ENCODE measurements around the gene C16orf87. TPM values are rescaled to one million over a fixed set of nuclear protein-coding genes. Genes with fewer than 3 reads are reported as not detected.

C16orf87 gene
- total RNA-seq, 4 donors from 2014 or later: 4.1 to 5.9 (median 5.3) TPM

DNA sequence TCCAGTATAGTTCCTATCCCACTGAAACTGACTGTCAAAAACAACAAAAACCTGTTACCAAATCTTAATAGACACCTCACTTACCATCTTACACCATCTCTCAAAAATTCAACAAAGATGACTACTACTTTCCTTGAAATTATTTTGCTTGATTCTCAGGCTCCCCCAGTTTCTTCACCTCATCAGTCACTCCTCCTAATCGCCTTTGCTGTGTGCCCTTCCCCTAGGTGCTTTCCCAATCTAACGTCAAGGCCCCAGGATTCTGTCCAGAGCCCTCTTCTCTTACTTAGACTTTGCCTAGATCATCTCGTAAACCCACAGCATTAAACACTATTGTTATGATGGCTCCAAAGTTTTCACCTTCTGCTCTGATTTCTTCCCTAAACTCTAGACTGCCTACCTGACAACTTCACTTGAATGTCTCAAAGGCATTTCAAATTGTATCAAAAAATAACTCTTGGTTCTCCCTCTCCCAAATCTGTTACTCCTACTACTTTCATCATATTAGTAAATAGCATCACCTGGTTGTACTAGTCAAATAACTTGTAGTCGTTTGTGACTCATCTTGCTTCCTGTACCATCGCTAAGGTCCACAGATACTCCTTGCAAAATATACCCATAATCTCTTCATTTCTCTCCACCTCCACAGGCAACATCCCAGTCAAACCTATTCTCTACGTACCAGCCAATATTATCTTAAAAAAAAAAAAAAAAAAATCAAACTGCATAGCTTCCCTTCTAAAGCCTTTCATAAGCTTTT is 18.0 kb downstream of the C16orf87 start:
- Histone ChIP-seq H3K4me3 (no peak overlapping the region), H3K9me3 (peaks cover 0 to 8% (median 3%) of the 10 kb centered on the region in 4 donors), H3K36me3 (no peaks in the 10 kb centered on the region), H3K4me1 (peaks cover 0 to 19% (median 4%) of the 10 kb centered on the region in 4 donors), H3K27me3 (no peaks in the 10 kb centered on the region), H3K27ac (no peak overlapping the region)
- 91 to 95% methylated on average over 6 of the region's 6 CpGs for WGBS, 2 donors
- TF ChIP-seq, protein P1, sequence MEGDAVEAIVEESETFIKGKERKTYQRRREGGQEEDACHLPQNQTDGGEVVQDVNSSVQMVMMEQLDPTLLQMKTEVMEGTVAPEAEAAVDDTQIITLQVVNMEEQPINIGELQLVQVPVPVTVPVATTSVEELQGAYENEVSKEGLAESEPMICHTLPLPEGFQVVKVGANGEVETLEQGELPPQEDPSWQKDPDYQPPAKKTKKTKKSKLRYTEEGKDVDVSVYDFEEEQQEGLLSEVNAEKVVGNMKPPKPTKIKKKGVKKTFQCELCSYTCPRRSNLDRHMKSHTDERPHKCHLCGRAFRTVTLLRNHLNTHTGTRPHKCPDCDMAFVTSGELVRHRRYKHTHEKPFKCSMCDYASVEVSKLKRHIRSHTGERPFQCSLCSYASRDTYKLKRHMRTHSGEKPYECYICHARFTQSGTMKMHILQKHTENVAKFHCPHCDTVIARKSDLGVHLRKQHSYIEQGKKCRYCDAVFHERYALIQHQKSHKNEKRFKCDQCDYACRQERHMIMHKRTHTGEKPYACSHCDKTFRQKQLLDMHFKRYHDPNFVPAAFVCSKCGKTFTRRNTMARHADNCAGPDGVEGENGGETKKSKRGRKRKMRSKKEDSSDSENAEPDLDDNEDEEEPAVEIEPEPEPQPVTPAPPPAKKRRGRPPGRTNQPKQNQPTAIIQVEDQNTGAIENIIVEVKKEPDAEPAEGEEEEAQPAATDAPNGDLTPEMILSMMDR (IDR thresholded peaks at IDR 0.05): no peak
- TF ChIP-seq EP300 (IDR thresholded peaks at IDR 0.05) (no peak), POLR2A (IDR thresholded peaks at IDR 0.05) (no peak)
- DNase-seq (ENCODE audit: low spot score in 2 of 2): no peak

DNA sequence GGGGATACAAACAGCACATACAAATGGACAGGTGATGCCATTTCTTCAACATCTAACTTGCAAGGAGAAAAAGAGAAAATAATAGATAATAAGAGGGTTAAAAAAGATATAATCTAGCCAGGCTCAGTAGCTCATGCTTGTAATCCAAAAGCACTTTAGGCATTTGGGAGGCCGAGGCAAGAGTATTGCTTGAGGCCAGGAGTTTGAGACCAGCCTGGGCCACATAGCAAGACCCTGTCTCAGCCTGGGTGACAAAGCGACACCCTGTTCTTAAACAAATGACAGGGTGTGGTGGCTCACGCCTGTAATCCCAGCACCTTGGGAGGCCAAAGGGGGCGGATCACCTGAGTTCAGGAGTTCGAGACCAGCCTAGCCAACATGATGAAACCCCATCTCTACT is 19.3 kb downstream of the C16orf87 start:
- Histone ChIP-seq H3K27ac (no peak overlapping the region), H3K4me3 (no peak overlapping the region), H3K27me3 (no peaks in the 10 kb centered on the region), H3K4me1 (peaks cover 0 to 19% (median 4%) of the 10 kb centered on the region in 4 donors), H3K9me3 (peaks cover 0 to 8% (median 3%) of the 10 kb centered on the region in 4 donors), H3K36me3 (no peaks in the 10 kb centered on the region)
- 88 to 97% methylated on average over 5 of the region's 5 CpGs for WGBS, 2 donors
- no peak for DNase-seq (ENCODE audit: low spot score in 2 of 2)
- TF ChIP-seq POLR2A (IDR thresholded peaks at IDR 0.05): no peak
- TF ChIP-seq, protein P1 (IDR thresholded peaks at IDR 0.05): no peak
- no peak for TF ChIP-seq EP300 (IDR thresholded peaks at IDR 0.05)

DNA sequence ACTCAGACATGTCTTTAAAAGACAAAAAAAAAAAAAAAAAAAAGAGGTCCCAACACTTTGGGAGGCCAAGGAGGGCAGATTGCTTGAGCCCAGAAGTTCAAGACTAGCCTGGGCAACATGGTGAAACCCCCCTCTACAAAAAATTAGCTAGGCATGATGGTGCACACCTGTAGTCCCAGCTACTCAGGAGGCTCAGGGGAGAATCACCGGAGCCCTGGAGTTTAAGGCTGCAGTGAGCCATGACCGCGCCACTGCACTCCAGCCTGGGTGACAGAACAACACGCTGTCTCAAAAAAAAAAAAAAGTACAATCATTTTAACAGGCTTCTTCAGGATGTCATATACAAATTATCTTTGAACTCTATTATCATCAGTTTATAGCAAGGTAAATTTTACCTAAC is 22.0 kb downstream of the C16orf87 start:
- WGBS, 2 donors: 100% methylated on average over 4 of the region's 4 CpGs
- no peaks in the 10 kb centered on the region for H3K36me3 ChIP-seq
- H3K4me3 ChIP-seq: no peak overlapping the region
- peaks cover 0 to 19% (median 4%) of the 10 kb centered on the region in 4 donors for H3K4me1 ChIP-seq
- no peaks in the 10 kb centered on the region for H3K9me3 ChIP-seq
- TF ChIP-seq EP300 (IDR thresholded peaks at IDR 0.05) (no peak), POLR2A (IDR thresholded peaks at IDR 0.05) (no peak)
- TF ChIP-seq, protein P1 (IDR thresholded peaks at IDR 0.05): no peak
- DNase-seq (ENCODE audit: low spot score in 2 of 2): no peak
- no peaks in the 10 kb centered on the region for H3K27me3 ChIP-seq
- no peak overlapping the region for H3K27ac ChIP-seq

DNA sequence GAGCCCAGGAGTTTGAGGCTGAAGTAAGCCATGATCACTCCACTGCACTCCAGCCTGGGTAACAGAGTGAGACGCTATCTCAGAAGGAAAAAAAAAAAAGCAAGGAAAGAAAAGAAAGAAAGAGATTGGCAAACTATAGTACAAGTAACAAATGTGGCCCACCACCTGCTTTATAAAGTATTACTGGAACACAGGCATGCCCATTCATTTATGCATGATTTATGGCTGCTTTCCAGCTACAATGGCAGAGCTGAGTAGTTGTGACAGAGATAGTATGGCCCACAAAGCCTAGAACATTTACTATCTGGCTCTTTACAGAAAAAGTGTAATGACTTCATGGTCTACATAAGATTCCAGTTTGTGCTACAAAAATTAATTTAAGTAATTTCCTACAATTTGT is 23.6 kb downstream of the C16orf87 start:
- TF ChIP-seq EP300 (IDR thresholded peaks at IDR 0.05) (no peak), POLR2A (IDR thresholded peaks at IDR 0.05) (no peak)
- TF ChIP-seq, protein P1 (IDR thresholded peaks at IDR 0.05): no peak
- WGBS, 2 donors: 94 to 97% methylated on average over 1 of the region's 1 CpG
- H3K9me3 ChIP-seq: no peaks in the 10 kb centered on the region
- DNase-seq (ENCODE audit: low spot score in 2 of 2): no peak
- H3K27ac ChIP-seq: no peak overlapping the region
- no peak overlapping the region for H3K4me3 ChIP-seq
- H3K36me3 ChIP-seq: no peaks in the 10 kb centered on the region
- H3K4me1 ChIP-seq: peaks cover 0 to 19% (median 4%) of the 10 kb centered on the region in 4 donors
- H3K27me3 ChIP-seq: no peaks in the 10 kb centered on the region

DNA sequence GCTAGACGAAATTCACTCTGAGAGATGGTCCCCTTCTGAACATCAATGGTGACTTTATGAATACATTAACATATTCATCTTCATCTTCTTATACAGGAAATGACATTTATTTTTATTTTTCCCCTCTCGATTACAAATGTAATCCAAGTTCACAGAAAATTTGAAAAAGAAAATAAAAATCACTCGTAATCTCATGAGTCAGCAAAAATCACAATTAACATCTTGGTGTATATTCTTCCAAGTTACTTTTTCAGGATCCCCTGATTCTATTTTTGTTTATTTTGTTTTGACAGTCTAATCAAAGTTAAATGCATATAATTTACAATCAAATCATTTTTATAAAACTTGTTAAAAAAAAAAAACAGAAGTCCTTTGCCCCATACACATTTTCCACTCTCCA is 27.6 kb downstream of the C16orf87 start:
- WGBS, 2 donors: 68 to 70% methylated on average over 3 of the region's 3 CpGs
- Histone ChIP-seq H3K36me3 (no peaks in the 10 kb centered on the region), H3K4me3 (no peak overlapping the region), H3K4me1 (no peaks in the 10 kb centered on the region), H3K9me3 (no peaks in the 10 kb centered on the region), H3K27ac (no peak overlapping the region), H3K27me3 (no peaks in the 10 kb centered on the region)
- DNase-seq (ENCODE audit: low spot score in 2 of 2): no peak
- TF ChIP-seq POLR2A (IDR thresholded peaks at IDR 0.05) (no peak), EP300 (IDR thresholded peaks at IDR 0.05) (no peak)
- TF ChIP-seq, protein P1 (IDR thresholded peaks at IDR 0.05): no peak

All from tibial nerve (tissue), 4 donors.